ENCODE data around the gene ANKRD33B.

- TF ChIP-seq, protein P1, sequence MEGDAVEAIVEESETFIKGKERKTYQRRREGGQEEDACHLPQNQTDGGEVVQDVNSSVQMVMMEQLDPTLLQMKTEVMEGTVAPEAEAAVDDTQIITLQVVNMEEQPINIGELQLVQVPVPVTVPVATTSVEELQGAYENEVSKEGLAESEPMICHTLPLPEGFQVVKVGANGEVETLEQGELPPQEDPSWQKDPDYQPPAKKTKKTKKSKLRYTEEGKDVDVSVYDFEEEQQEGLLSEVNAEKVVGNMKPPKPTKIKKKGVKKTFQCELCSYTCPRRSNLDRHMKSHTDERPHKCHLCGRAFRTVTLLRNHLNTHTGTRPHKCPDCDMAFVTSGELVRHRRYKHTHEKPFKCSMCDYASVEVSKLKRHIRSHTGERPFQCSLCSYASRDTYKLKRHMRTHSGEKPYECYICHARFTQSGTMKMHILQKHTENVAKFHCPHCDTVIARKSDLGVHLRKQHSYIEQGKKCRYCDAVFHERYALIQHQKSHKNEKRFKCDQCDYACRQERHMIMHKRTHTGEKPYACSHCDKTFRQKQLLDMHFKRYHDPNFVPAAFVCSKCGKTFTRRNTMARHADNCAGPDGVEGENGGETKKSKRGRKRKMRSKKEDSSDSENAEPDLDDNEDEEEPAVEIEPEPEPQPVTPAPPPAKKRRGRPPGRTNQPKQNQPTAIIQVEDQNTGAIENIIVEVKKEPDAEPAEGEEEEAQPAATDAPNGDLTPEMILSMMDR (IDR thresholded peaks at IDR 0.05) = no peak
- TF ChIP-seq POLR2AphosphoS5 (IDR thresholded peaks at IDR 0.05) (no peak), EP300 (IDR thresholded peaks at IDR 0.05) (no peak)
Observed at GRCh38 chr5:10540951-10541646, 22.8 kb upstream of the ANKRD33B start.

Data from suprapubic skin (tissue), 4 donors.